GM12801 (cell line): Measurements from ENCODE around the gene RAD51B.

ENCODE experiments used
- CTCF ChIP-seq: IDR thresholded peaks from one replicate; pipeline ENCODE4 v1.5.1; 2011; ENCODE audit warnings: control low read depth; ENCODE audit not compliant: insufficient read length; ENCODE audit errors: extremely low read depth

Gene RAD51B

GRCh38 chr14:68270342-68270741 is 450.8 kb downstream of the RAD51B start:
- no peak for TF ChIP-seq CTCF

GRCh38 chr14:68271913-68272391 is 452.4 kb downstream of the RAD51B start:
- TF ChIP-seq CTCF: no peak

- no peak for TF ChIP-seq CTCF
Observed at GRCh38 chr14:68273413-68273812, 453.8 kb downstream of the RAD51B start.

GRCh38 chr14:68274725-68275124 is 455.1 kb downstream of the RAD51B start:
- TF ChIP-seq CTCF: no peak

GRCh38 chr14:68278576-68279436 is 459.2 kb downstream of the RAD51B start:
- no peak for TF ChIP-seq CTCF

- TF ChIP-seq CTCF: no peak
Observed at GRCh38 chr14:68279437-68279720, 459.8 kb downstream of the RAD51B start.

GRCh38 chr14:68279777-68280233 is 460.2 kb downstream of the RAD51B start:
- no peak for TF ChIP-seq CTCF
